ENCODE measurements around the gene ZNF385D.

GRCh38 chr3:21540265-21540664 is 210.7 kb downstream of the ZNF385D start:
- no peak for TF ChIP-seq CTCF (IDR thresholded peaks at IDR 0.05)
- no peak for TF ChIP-seq POLR2A (IDR thresholded peaks at IDR 0.05)
